Activated CD8-positive, alpha-beta T cell treated with anti-CD3 and anti-CD28 coated beads for 36 hours (primary cell): ENCODE measurements around the gene ADH6. TPM values are rescaled to one million over a fixed set of nuclear protein-coding genes. Genes with fewer than 3 reads are reported as not detected.

Source experiments
- ATAC-seq: fragments of 200-7000 bp; cut with Tn5 transposase; one replicate; pipeline ENCODE4 v1.10.0; 2021; ENCODE audit warnings: mild to moderate bottlenecking, moderate library complexity
- CTCF ChIA-PET: fragments of 350-600 bp; sonication (Branson Sonifier 250); formaldehyde crosslinking; loops from one replicate; lab custom pipeline; 2021; ENCODE audit warnings: antibody characterized with exemption; lab: Charles Lee
- POLR2A ChIA-PET: fragments of 350-600 bp; sonication (Branson Sonifier 250); formaldehyde crosslinking; loops from one replicate; lab custom pipeline; 2021; ENCODE audit warnings: antibody characterized with exemption; lab: Charles Lee
- DNase-seq: peaks from one replicate; pipeline ENCODE4 v3.0.0-alpha.2; 2020
- H3K27ac Mint-ChIP-seq: one replicate; pipeline ENCODE4 v1.8.0; 2021; ENCODE audit warnings: mild to moderate bottlenecking, mixed read lengths
- H3K27me3 Mint-ChIP-seq: one replicate; pipeline ENCODE4 v1.8.0; 2021; ENCODE audit warnings: mixed read lengths
- H3K36me3 Mint-ChIP-seq: one replicate; pipeline ENCODE4 v1.8.0; 2021; ENCODE audit warnings: low read depth, mixed read lengths
- H3K4me1 Mint-ChIP-seq: one replicate; pipeline ENCODE4 v1.8.0; 2021; ENCODE audit warnings: low read depth, mixed read lengths
- H3K4me3 Mint-ChIP-seq: one replicate; pipeline ENCODE4 v1.8.0; 2021; ENCODE audit warnings: mild to moderate bottlenecking, moderate library complexity, mixed read lengths
- H3K9me3 Mint-ChIP-seq: one replicate; pipeline ENCODE4 v1.8.0; 2021; ENCODE audit warnings: mixed read lengths
- intact Hi-C: fragments of 100-400 bp; cut with micrococcal nuclease; formaldehyde crosslinking; loops from one replicate; pipeline ENCODE4 v1.10.0; 2022
- total RNA-seq, 2 experiments: library from RNA; stranded (reverse); gene quantifications; one replicate each; pipeline ENCODE4 v1.2.3, GENCODE V29; 2021
- TF ChIP-seq, protein P1 (sequence below): fragments of 200-600 bp; IDR thresholded peaks from one replicate; pipeline ENCODE4 v1.8.0; 2022; ENCODE audit warnings: antibody characterized with exemption, mild to moderate bottlenecking

ADH6 gene
- total RNA-seq, 2 experiments from 2014 or later = not detected

DNA sequence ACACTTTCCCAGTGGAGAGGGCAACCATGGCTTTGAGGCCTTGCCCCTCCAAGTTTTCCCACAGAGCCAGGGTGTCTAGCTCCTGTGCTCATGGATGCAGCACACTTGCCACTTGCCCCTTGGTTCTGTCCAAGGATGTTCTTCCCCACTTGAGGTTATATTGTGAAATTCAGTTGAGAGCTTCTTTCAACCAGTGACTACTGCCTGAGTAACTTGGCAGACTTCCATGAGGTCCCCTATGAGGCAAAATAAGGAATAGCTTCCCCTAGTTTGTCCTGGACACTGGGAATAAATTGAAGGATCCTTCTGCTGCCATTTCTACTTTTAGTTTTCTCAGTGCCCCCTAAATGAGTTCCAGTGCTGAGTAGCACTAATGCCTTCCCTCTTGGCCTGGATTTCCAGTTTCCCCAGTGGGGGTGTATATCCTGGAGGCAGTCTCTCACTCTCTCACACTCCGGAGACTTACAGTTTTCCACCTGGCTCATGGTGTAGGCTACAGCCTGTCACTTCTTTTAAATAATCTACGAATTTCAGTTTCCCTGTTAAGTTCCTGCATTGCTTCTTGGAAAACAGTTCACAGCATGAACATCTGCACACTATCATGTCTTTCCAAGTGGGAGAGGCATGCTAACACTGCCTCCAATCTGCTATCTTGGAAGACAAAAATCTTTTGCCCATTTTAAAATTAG is 38.5 kb downstream of the ADH6 start:
- TF ChIP-seq, protein P1, sequence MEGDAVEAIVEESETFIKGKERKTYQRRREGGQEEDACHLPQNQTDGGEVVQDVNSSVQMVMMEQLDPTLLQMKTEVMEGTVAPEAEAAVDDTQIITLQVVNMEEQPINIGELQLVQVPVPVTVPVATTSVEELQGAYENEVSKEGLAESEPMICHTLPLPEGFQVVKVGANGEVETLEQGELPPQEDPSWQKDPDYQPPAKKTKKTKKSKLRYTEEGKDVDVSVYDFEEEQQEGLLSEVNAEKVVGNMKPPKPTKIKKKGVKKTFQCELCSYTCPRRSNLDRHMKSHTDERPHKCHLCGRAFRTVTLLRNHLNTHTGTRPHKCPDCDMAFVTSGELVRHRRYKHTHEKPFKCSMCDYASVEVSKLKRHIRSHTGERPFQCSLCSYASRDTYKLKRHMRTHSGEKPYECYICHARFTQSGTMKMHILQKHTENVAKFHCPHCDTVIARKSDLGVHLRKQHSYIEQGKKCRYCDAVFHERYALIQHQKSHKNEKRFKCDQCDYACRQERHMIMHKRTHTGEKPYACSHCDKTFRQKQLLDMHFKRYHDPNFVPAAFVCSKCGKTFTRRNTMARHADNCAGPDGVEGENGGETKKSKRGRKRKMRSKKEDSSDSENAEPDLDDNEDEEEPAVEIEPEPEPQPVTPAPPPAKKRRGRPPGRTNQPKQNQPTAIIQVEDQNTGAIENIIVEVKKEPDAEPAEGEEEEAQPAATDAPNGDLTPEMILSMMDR = no peak
- no peaks in the 10 kb centered on the region for H3K27me3 Mint-ChIP-seq
- H3K4me3 Mint-ChIP-seq = no peak overlapping the region
- no peaks in the 10 kb centered on the region for H3K4me1 Mint-ChIP-seq
- intact Hi-C loops = no loop called here
- H3K27ac Mint-ChIP-seq = no peak overlapping the region
- H3K9me3 Mint-ChIP-seq = peaks cover 17% of the 10 kb centered on the region
- POLR2A ChIA-PET = no interaction called here
- DNase-seq = no peak
- CTCF ChIA-PET = no interaction called here
- H3K36me3 Mint-ChIP-seq = peaks cover 4% of the 10 kb centered on the region
- no peak for ATAC-seq

DNA sequence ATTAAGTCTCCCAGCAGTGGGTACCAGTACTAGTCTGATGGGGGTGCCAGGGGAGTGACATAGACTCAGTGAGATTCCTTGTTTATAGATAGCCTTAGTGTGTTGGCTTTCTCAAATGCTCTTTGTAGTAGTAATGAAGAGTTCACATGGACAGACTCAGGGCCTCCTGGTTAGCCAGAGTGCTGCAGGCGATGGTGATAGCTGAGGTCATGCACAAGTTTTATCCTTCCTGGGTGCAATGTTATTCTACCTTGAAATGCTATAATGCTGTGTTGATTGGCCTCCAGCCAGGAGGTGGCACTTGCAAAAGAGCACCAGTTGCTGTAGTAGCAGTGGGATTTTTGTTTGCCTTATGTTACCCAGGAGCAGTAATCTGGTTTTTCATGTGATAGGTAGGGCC is 39.4 kb downstream of the ADH6 start:
- CTCF ChIA-PET = no interaction called here
- Mint-ChIP-seq H3K27ac (no peak overlapping the region), H3K4me3 (no peak overlapping the region), H3K36me3 (peaks cover 4% of the 10 kb centered on the region), H3K27me3 (peaks cover 2% of the 10 kb centered on the region), H3K9me3 (peaks cover 13% of the 10 kb centered on the region), H3K4me1 (no peaks in the 10 kb centered on the region)
- DNase-seq (no peak), ATAC-seq (no peak)
- TF ChIP-seq, protein P1 = no peak
- intact Hi-C loops = no loop called here
- POLR2A ChIA-PET = no interaction called here

DNA sequence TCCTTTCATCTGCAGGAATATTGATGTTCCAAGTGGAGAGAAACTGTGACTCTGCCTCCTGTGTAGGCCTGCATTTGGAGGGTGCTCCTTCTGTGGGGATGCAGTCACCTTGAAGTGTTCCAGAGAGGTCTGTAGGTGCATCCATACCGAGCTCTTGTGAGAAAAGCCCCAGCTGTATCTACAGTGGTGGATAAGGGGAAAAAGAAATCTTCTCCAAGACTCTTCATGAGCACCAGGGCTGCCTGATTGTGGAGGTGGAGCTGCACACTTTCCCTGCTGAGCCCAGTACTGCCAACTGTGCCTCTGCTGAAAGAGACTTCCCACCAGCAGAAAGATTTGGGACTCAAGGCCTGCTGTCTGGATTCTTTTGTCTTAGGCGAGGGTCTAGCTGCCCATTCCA is 39.9 kb downstream of the ADH6 start:
- ATAC-seq (no peak), DNase-seq (no peak)
- ChIA-PET POLR2A (no interaction called here), CTCF (no interaction called here)
- Mint-ChIP-seq H3K4me1 (no peaks in the 10 kb centered on the region), H3K36me3 (peaks cover 4% of the 10 kb centered on the region), H3K9me3 (peaks cover 11% of the 10 kb centered on the region), H3K27ac (no peak overlapping the region), H3K27me3 (peaks cover 2% of the 10 kb centered on the region), H3K4me3 (no peak overlapping the region)
- intact Hi-C loops = no loop called here
- TF ChIP-seq, protein P1 = no peak

DNA sequence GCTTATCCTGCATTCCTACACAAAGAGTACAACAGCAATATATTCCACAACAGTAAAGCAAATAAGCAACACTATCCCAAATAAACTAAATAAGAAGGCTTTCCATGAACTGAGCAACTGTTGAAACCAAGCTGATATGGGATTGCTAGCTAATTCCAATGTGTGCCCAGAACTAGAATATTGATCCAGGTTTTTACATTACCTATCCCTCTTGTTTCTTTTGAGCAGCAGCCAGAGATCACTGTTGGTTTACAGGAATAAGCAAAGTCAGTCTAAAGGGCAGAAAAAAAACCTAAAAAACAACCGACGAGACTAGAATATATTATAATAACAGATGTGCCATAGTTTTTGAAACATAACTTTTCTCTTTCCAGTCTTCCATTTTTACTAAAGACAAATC is 52.5 kb downstream of the ADH6 start:
- intact Hi-C loops = no loop called here

DNA sequence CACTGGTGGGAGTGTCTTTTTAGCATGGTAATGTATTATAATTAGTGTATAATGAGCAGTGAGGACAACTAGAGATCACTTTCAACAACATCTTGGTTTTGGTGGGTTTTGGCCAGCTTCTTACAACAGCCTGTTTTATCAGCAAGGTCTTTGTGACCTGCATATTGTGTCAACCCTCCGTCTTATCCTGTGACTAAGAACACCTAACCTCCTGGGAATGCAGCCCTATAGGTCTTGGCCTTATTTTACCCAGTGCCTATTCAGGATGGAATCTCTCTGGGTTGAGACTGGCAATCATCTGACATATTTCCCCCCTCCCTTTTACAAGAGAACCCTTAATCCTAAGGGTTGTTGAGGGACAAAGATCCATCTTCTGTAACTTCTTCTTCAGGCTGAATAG is 53.1 kb downstream of the ADH6 start:
- DNase-seq (no peak), ATAC-seq (no peak)
- no peak overlapping the region for H3K4me3 Mint-ChIP-seq
- TF ChIP-seq, protein P1 = no peak
- CTCF ChIA-PET = no interaction called here
- H3K4me1 Mint-ChIP-seq = no peaks in the 10 kb centered on the region
- intact Hi-C loops = no loop called here
- H3K27me3 Mint-ChIP-seq = no peaks in the 10 kb centered on the region
- H3K36me3 Mint-ChIP-seq = no peaks in the 10 kb centered on the region
- POLR2A ChIA-PET = no interaction called here
- no peak overlapping the region for H3K27ac Mint-ChIP-seq
- H3K9me3 Mint-ChIP-seq = peaks cover 3% of the 10 kb centered on the region

More for the DNA sequence above, 52.5 kb downstream of the ADH6 start:
- no peaks in the 10 kb centered on the region for H3K36me3 Mint-ChIP-seq
- TF ChIP-seq, protein P1 = no peak
- H3K9me3 Mint-ChIP-seq = peaks cover 3% of the 10 kb centered on the region
- ChIA-PET CTCF (no interaction called here), POLR2A (interaction anchor here (0.6 kb wide), 1 partner anchor 10 kb away, joined by 3 read pairs; no protein-coding TSS in a partner anchor)
- H3K4me1 Mint-ChIP-seq = no peaks in the 10 kb centered on the region
- DNase-seq (no peak), ATAC-seq (no peak)
- no peak overlapping the region for H3K4me3 Mint-ChIP-seq
- no peaks in the 10 kb centered on the region for H3K27me3 Mint-ChIP-seq
- no peak overlapping the region for H3K27ac Mint-ChIP-seq
